Amygdala (tissue), 56 donors: ENCODE data around the gene RIPK3.
"Not testable (repeated sequence)": the region's sequence is repeated elsewhere in the genome, so short reads cannot be mapped to it uniquely, and the experiment has no call there.

Experiments
- DNase-seq, 56 donors: peaks; one replicate each; lab custom pipeline; 2025; lab: John Stamatoyannopoulos, UW

RIPK3 gene

DNA sequence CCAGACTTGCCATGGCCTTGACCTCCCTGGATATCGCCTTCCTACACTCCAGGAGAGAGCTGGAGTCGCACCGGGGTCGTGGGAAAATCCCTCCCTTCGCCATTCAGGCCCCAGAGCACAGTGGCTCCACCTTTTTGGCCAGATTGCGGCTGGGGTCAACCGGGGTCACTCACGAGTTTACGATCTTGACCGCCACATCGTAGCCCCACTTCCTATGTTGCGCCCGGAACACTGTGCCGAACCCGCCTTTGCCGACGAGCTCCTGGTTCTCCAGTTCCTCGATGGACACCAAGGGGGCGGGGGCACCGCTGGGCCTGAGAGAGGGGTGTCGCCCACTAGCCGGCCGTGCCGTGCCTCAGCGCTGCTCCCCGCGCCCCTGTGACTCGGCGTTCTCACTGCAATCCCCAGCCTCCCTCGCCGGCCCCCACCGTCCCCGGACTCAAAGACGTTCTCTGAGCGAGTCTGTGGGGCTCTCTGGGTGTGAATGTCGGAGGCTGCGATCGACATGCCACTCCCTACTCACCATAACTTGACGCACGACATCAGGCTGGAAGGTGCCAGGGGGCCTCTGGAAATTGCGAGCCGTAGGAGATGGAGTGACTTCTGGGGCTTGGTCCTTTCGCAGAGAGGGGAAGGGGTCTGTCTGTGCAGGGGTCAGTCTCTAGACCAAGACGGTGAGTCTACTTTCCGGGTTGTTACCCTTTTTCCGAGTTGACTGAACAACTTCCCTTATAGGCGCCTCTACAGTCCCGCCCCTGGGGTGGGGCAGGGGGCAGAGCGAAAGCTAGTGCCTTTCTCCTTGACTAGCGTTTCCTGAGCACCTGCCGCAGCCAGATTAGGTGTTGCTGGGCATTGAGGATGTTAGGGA lies at the start of gene RIPK3:
Gene RIPK3, minus strand, starts transcription at position 708 of the 868 bp plus-strand sequence. Its CDS starts 165 bp downstream, at position 543.
- no peak for DNase-seq

DNA sequence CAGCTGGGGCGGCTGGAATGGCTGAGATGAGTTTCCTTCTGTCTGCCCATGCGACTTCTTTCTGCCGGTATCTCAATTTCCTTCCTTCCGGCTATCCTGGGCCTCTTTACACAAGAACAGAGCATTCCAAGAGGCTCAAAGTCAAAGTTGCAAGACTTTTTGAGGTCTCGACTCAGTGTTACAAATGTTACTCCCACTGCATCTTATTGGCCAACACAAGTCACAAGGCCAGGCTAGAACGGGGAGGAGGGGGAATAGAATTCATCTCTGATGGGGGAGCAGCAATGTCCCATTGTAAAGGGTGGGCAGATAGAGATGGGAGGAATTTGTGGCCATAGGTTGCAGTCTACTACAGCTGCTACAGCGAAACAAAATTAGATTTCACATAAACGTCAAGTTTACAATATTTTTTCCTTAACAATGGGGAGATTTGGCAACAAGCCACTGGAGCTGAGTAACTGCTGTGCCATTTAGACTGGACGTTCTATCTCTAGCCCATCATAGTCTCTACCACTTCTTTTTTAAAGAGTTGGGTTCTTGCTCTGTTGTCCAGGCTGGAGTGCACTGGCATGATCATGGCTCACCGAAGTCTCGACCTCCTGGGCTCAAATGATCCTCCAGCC lies 49.5 kb upstream of the RIPK3 start:
- DNase-seq, result no peak

DNA sequence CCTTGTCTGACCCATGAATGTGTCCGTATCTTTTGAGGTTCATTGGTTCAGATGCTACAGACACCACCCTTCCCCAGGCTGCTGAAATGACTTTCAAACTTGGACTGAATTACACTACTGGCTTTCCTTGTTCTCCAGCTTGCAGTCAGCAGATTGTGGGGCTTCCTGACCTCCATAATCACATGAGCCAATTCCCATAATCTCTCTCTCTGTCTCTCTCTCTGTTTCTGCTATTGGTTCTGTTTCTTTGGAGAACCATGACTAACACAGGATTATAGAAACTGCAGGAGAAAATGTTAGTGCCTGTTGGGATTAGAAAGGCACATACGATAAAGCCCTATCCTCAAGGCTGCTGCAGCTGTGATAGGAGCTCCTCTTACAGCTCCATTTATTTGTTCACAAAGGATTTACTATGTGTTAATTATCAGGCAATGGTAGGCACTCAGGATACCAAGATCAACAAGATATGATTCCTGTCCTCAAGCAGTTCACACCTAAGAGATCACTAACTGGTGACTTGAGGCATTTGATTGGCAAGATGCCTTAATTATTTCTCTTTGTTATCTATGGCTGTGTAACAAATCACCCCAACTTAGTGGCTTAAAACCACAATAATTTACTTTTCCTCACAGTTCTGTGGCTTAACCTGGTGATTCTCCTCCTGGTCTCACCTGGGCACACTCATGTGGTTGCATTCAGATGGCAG lies 48.8 kb upstream of the RIPK3 start:
- DNase-seq, result no peak

DNA sequence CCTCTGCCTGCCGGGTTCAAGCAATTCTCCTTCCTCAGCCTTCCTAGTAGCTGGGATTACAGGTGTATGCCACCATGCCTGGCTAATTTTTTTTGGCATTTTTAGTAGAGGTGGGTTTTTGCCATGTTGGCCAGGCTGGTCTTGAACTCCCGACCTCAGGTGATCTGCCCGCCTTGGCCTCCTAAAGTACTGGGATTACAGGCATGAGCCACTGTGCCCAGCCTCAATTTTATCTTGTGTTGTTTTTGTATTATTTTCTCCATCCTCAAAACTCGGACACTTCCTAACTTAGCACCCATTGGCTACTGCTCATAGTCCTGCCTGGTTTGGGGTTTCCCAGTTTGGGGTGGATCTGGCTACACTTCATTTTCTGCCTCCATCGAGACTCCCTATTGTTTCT lies 47.8 kb upstream of the RIPK3 start:
- DNase-seq, result not testable (repeated sequence)

DNA sequence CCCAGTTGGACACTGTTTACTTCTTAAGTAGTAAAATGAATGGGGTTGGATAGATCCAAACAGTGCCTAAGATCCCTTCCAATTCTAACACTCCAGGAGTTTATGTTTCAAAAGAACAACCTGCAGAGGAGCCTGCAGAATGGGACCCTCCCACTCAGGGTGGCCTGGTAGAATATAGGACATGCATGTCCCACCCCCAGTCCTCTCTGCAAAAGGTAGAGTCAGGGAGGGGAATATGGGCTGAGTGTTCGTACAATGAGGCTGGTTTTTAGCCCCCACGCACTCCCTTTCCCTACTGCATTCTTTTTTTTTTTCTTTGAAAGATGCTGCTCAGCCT lies 47.2 kb upstream of the RIPK3 start:
- DNase-seq, result no peak

DNA sequence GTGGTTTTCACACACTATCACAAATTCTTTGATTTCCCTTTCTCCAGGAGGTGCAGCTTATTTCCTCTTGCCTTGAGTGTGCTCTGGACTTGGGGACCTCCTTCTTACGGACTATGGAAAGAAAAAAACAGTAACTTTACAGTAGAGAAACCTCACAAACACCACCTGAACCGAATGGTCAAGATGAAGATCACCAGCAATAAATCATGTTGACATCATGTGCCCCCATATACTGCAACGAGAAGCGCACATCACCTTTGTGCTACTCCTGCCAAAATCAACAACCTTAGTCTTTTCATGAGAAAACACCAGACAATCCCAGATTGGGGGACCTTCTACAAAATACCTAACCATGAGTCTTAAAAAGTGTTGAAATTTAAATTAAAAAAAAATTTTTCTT lies 45.7 kb upstream of the RIPK3 start:
- DNase-seq, result no peak

DNA sequence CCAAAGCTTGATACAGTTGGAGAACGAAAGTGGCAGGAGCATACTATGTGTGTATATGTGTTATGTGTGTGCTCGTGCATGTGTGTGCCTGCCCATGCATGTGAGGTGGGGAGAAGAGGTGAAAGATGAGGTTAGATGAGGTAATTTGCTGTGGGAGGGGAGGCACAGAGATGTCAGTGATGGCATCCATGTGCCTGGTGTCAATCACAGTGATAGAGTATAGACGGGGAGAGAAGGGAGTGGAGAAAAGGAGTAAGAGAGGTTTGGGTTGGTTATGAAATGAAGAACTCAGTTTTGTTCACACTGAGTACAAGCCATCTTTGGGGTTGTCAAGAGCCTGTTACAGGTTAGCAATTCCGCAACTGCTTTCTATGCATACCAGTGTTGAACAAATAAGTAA lies 44.4 kb upstream of the RIPK3 start:
- no peak for DNase-seq

DNA sequence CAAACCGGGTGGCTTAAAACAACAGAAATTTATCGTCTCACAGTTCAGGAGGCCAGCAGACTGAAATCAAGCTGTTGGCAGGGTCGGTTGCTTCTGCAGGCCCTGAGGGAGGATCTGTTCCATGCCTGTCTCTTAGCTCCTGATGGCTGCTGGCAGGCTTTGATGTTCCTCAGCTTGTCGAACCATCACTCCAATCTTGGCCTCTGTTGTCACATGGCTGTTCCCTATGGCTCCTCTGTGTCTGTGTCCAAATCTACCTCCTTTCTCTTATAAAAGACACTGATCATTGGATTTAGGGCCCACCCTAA lies 42.2 kb upstream of the RIPK3 start:
- no peak for DNase-seq

DNA sequence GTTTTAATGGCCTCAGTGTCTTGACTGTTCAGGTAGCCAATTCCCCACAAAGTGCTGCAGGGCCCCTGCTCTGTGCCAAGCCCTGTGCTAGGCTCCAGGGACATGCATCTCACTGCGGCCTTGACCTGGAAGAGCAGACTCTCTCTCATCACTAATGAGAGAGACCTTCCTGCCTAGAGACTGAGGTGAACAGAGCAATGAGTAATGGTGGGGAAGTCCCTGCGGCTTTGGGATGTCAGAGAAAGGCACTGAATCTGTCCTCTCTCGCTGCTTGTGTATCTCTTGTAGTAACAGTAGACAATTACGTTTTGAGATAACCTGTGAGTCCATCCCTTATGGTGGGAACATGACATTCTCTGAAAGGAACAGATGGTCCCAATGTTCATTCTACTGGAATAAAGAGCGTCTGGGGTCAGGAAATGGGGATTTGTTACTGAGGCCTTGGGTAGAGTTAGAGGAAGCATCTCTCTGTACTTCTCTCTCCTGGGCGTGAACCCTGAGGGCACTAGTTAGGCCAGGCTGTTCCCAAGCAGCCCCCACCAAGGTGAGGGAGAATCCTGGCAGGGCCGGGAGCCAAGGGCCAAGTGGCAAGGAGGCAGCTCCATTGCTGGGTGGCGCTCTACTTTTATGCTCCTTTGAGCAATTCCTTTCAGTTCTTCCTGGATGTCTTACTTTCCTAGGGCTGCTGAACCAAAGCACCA lies 41.7 kb upstream of the RIPK3 start:
- DNase-seq, result no peak

DNA sequence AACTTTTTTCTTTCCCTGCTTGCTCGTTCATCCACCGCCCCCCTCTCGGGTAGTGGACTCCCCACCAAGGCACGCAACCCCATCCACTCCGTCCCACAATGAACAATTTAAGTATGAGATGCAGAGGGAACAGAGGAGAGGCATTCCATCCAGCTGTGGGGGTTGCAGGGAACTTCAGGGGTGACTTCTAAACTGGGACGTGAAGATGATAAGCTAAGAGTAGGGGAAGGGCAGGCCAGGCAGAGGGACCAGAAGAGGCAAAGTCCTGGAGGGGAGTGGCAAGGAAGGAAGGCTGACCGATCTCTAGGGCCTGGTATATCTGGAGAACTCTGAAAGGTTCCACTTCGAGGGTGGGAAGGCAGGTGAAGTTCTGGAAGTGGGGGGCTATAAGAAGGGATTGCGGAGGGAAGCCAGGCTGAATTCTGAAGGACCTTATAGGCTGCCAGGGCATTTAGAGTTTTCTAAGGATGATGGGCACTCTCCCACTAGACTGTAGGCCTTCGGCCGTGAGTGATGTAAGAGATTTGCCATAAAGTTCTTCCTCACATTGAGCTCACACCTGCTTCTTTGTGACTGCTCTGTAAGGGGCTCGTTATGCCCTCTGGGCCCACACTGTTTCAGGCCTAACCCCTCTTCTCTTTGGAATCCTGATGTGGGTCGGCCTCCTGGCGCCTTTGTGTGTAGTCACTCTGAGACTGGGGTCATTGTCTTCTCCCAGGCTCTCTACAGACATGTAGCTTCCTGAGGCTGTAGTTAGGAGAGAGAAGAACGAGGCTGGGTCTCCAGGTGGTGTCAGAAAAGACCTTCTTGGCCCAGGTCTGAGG lies 40.3 kb upstream of the RIPK3 start:
- no peak for DNase-seq

DNA sequence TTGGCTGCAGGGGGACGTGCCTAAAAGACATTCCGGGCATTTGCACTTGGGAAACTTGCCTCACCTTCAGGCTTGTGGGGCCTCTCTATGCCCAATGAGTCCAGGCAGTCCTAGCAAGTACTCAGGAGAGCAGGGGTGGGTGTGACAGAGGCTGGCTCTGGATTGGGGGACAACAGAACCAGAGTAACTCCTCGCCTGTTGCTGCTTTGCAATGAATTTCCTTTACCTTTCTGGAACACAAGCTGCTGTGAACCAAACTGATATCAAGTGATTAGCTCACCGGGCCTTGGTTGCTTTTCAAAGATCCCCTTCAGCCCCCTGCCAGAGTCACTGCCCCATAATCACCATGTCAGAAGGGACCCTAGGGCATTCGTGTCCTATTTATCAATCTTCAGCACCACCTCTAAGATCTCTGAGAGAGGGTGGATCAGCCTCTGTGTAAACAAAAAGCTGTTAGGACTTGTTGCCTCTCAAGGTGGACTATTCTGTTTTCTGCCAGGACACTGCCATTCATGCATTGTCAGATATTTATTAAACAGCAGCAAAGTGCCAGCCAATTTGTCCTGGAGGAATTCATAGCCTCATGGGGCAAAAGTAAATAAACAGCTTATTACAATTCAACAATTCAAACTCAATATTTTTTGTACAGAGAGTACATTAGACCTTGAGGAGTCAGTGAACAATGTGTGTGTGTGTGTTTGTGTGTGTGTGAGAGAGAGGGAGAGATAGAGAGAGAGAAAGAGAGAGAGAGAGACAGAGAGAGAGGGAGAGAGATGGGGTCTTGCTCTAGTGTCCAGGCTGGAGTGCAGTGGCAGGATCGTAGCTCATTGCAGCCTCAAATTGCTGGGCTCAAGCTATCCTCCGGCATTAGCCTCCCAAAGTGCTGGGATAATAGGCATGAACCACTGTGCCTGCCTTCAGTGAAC lies 39.5 kb upstream of the RIPK3 start:
- DNase-seq, result no peak

DNA sequence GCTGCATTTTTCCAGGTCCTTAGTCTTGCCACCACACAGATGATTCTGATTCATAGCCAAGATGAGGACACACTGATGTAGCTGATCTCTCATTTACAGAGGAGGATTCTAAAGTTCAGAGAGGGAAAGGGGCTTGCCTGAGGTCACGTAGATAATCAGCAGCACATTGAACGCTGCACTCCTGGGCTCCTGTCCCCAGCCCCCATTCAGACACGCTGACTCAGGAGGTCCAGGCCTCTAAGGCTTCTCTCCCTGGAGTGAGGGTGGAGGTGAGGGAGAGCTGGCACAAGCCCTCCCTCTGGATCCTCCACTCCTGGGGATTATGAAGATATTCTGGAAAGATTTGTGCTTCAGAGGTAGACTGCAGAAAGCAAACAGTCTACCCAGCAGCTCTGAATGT lies 38.5 kb upstream of the RIPK3 start:
- DNase-seq, result no peak

DNA sequence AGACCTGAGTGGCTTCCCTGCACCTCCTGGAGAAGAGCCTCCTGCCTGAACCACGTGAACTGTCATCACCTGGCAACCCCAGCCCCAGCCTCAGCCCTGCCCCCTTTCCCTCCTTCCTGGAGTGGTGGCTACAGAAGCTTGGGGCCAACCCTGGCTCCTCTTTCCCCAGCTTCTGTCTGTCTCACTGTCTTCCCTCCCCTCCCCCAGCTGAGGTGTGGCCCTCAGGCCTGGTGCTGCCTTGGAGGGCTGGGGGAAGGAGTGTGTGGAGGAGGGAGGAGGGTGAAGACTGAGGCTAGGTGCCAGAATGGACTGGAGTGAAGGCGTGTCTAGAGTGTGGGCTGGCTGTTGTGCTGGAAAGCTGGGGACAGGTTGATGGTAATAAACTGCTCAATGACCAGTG lies 37.9 kb upstream of the RIPK3 start:
- no peak for DNase-seq

DNA sequence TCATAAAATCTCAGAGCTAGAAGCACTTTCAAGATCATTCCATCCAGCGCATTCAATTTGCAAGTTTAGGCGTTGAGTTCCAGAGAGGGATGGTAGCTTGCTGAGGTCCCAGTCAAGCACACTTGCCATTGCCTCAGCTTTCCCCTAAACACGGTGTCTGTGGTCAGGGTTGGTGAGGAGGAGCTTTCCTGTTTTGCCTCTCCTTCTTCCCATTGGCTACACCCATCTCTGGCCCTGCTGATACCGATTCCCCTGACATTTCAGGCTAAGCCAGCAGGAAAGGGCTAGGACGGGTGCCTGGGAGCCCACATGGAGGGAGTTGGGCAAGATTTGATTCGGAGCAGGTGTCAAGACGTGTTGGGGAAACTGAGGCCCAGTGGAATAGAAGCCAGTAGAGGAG lies 37.3 kb upstream of the RIPK3 start:
- no peak for DNase-seq

DNA sequence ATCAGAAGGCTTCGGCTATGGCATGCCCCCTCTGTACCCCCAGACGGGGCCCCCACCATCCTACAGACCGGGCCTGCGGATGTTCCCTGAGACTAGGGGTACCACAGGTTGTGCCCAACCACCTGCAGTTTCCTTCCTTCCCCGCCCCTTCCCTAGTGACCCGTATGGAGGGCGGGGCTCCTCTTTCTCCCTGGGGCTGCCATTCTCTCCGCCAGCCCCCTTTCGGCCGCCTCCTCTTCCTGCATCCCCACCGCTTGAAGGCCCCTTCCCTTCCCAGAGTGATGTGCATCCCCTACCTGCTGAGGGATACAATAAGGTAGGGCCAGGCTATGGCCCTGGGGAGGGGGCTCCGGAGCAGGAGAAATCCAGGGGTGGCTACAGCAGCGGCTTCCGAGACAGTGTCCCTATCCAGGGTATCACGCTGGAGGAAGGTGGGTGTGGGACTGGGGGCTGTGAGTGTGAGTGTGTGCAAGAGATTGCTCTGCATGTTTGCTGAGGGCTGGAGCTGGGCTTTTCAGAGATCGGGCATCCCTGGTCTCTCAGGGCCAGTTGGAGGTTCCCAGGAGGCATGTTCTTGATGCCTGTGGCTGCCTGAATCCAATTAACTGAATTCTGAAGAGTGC lies 36.8 kb upstream of the RIPK3 start:
- DNase-seq, result no peak

DNA sequence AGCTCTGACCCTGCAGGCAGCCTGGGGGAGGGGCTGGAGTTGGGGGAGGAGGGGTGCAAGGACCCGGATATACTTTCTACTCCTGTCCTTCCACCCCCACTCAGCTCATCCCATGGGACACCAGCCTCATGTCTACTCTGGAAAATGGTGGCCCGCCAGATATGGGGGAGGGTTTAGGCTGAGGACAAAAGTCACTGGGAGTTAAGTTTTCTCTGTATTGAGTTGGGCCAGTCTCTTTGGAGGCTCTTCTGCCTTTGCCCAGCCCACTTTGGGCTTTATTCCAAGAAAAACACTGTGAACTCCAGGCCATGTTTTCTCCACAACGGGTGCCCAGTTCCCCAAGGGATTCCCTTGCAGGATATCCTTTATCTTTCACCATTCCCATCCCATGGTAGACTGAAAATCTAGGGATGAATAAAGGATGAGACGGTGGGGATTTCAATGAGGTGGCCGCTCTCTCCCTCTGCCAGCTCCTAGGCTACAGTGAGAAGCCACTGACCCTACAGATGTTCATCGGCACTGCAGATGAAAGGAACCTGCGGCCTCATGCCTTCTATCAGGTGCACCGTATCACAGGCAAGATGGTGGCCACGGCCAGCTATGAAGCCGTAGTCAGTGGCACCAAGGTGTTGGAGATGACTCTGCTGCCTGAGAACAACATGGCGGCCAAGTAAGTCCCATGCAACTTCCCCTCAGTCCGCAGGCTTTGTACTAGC lies 33.1 kb upstream of the RIPK3 start:
- no peak for DNase-seq

DNA sequence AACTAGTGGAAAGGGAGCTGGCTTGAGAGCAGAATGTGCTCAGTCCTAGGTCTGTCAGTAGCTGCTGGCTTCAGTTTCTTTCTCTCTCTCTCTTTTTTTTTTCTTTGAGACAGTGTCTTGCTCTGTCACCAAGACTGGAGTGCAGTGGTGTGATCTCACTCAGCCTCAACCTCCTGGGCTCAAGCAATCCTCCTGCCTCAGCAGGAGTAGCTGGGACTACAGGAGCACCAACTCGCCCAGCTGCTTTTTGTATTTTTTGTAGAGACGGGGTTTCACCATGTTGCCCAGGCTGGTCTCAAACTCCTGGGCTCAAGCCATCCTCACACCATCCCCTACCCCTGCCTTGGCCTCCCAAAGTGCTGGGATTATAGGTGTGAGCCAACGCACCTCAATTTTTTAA lies 31.8 kb upstream of the RIPK3 start:
- not testable (repeated sequence) for DNase-seq

DNA sequence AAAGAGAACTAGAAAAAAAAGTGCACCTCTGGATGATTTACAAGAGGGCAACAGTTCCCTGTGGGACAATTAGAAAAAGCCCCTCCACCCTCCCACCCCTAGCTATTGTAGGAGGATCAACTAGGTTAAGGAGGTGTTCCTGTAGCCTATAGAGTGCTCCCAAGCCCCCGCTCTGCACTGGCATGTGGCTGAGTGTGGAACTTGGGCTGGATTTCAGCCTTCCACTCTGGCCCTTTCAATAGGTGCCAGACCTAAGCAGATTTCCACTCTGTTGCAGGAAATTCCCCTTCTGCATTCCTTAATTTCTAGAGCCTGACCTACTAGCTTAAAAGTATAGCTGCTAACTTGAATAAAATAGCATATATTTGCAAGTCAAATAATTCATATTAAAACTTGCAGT lies 31.0 kb upstream of the RIPK3 start:
- no peak for DNase-seq
